ENCODE measurements around the gene TBC1D3D.
"Not testable (repeated sequence)": the region's sequence is repeated elsewhere in the genome, so short reads cannot be mapped to it uniquely, and the experiment has no call there.

TBC1D3D gene

GRCh38 chr17:38003676-38004075 lies at the start of gene TBC1D3D:
TSS of gene TBC1D3D (plus strand) at chr17:38003976. CDS start at chr17:38005561, 1,585 bp downstream.
- DNase-seq: not testable (repeated sequence)

- not testable (repeated sequence) for DNase-seq
These were observed 14.8 kb upstream of the TBC1D3D start, which contains the start of gene TBC1D3L for GRCh38 chr17:37988960-37989359. TSS of gene TBC1D3L (minus strand) at chr17:37989060. CDS start at chr17:37987520, 1,540 bp downstream.
